HL-60 (cell line): ENCODE results near the gene MYO6.

Source experiments
- CTCF ChIP-seq: IDR thresholded peaks from one replicate; pipeline ENCODE4 v1.5.1; 2011; ENCODE audit warnings: low read length, control low read depth, inconsistent platforms; ENCODE audit not compliant: insufficient read depth
- GABPA ChIP-seq: IDR thresholded peaks from 2 replicates; pipeline ENCODE4 v1.6.1; 2012; ENCODE audit warnings: low read depth
- POLR2AphosphoS5 ChIP-seq: IDR thresholded peaks from 2 replicates; pipeline ENCODE4 v1.6.1; 2012; ENCODE audit warnings: low read depth
- REST ChIP-seq: IDR thresholded peaks from 2 replicates; pipeline ENCODE4 v1.6.1; 2012; ENCODE audit warnings: low read depth; ENCODE audit not compliant: insufficient replicate concordance
- SPI1 ChIP-seq: IDR thresholded peaks from 2 replicates; pipeline ENCODE4 v1.6.1; 2012; ENCODE audit warnings: low read depth, mild to moderate bottlenecking, borderline replicate concordance

- no peak for TF ChIP-seq CTCF
- TF ChIP-seq REST = no peak
- TF ChIP-seq GABPA = no peak
- TF ChIP-seq SPI1 = no peak
- no peak for TF ChIP-seq POLR2AphosphoS5
Observed at GRCh38 chr6:75759207-75759606, 10.2 kb downstream of the MYO6 start.
